ENCODE measurements around the gene MT1A.

DNA sequence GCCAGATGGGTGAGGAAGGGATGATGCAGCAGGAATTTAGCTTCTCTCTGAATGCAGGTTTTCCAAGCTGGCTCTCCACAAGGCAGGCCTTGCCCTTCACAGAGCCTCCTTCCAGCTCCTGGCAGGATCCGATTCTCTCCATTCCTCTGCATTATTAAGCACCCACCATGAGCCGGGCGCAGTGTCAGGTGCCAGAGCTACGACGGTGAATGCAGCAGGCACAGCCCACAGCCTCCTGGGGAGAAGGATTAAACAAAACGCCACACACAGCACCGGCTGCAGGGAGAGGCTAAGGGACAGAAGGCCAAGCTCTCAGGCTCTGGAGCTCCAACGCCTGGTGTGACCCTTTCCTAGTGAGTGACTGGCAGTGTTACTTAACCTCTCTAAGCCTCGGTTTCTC lies 37.1 kb upstream of the MT1A start:
- TF ChIP-seq, protein P1, sequence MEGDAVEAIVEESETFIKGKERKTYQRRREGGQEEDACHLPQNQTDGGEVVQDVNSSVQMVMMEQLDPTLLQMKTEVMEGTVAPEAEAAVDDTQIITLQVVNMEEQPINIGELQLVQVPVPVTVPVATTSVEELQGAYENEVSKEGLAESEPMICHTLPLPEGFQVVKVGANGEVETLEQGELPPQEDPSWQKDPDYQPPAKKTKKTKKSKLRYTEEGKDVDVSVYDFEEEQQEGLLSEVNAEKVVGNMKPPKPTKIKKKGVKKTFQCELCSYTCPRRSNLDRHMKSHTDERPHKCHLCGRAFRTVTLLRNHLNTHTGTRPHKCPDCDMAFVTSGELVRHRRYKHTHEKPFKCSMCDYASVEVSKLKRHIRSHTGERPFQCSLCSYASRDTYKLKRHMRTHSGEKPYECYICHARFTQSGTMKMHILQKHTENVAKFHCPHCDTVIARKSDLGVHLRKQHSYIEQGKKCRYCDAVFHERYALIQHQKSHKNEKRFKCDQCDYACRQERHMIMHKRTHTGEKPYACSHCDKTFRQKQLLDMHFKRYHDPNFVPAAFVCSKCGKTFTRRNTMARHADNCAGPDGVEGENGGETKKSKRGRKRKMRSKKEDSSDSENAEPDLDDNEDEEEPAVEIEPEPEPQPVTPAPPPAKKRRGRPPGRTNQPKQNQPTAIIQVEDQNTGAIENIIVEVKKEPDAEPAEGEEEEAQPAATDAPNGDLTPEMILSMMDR (IDR thresholded peaks at IDR 0.05) = no peak
- no peak for TF ChIP-seq EP300 (IDR thresholded peaks at IDR 0.05)
- no peak for TF ChIP-seq POLR2A (IDR thresholded peaks at IDR 0.05)

All from ovary (tissue), 3 donors.